Measurements from ENCODE around the gene NLRC5.
"Not testable (repeated sequence)": the region's sequence is repeated elsewhere in the genome, so short reads cannot be mapped to it uniquely, and the experiment has no call there.

Gene NLRC5

GRCh38 chr16:57084257-57084770, 95.0 kb downstream of the NLRC5 start:
- no peak for FAIRE-seq

- FAIRE-seq, result no peak
Observed at GRCh38 chr16:57084996-57085395, 95.6 kb downstream of the NLRC5 start.

DNA sequence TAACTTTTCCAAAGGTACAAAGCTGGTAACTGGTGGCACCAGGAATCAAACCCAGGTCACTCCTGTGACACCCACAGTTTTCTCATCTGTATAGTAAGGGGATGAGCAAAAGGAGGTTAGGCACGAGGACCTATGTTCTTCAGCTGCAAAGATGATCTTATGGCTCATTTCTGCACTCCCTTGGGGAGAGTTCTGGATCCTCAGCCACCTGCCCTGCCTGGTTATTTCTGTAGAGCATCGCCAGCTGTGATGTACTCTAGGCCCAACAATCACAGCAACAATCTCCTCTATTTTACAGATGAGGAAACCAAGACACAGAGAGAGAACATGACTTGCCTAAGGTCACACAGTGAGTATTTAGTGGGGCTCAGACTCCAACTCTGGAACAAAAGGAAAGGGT, 97.6 kb downstream of the NLRC5 start:
- FAIRE-seq, result no peak

DNA sequence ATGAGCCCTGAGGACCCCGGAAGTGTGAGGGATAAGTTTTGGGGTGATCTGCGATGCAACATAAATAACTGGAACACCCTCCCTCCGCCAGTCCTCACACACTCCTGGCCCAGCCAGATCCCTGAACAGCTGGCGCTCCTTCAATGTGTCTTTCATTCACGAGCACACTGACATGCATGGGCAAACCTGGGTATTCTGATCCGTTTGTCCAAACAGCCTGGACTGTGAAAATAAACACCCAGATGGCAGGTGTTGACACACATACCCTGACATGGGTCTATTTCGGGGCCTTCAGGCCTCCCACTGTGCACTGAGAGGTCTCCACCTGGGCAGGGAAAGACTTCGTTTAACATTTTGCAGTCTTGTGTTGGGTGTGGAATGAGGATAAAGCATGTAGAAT, 100.0 kb downstream of the NLRC5 start:
- FAIRE-seq, result no peak

GRCh38 chr16:57091200-57091974, 102.0 kb downstream of the NLRC5 start:
- FAIRE-seq, result no peak

- no peak for FAIRE-seq
Observed at GRCh38 chr16:57091975-57092785, 102.8 kb downstream of the NLRC5 start, which contains the start of gene CPNE2. TSS of gene CPNE2 (plus strand) at chr16:57092583. CDS start at chr16:57110743, 18,160 bp downstream.

DNA sequence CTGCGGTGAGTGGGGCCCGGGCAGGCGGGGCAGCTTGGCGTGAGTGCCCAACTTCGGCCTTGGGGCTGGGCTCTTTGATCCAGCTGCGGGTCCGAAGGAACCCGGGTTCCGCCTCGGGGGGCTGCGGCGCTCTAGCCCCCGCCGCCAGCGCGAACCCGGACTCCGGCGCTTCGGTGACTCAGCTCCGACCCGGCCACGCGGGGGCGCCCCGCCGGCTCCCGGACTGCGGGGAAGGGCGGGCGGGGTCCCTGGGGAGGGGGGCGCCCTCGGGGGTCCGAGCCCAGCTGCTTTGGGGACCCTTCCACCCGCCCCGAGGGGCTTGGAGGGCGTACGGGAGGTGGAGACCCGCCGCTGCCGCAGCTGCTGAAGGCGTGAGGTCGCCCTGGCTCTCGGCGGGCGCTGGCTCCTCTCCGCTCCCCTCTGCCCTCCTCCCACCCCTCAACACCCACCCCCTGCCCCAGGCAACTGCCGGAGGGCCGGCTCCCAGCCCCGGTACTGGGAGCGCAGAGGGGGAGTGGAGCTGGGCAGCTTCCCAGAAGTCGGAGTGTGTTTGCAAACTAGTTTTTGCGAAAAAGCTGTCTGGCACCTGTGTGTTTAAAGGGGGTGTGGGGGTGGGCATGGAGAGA, 103.5 kb downstream of the NLRC5 start:
- FAIRE-seq, result no peak

DNA sequence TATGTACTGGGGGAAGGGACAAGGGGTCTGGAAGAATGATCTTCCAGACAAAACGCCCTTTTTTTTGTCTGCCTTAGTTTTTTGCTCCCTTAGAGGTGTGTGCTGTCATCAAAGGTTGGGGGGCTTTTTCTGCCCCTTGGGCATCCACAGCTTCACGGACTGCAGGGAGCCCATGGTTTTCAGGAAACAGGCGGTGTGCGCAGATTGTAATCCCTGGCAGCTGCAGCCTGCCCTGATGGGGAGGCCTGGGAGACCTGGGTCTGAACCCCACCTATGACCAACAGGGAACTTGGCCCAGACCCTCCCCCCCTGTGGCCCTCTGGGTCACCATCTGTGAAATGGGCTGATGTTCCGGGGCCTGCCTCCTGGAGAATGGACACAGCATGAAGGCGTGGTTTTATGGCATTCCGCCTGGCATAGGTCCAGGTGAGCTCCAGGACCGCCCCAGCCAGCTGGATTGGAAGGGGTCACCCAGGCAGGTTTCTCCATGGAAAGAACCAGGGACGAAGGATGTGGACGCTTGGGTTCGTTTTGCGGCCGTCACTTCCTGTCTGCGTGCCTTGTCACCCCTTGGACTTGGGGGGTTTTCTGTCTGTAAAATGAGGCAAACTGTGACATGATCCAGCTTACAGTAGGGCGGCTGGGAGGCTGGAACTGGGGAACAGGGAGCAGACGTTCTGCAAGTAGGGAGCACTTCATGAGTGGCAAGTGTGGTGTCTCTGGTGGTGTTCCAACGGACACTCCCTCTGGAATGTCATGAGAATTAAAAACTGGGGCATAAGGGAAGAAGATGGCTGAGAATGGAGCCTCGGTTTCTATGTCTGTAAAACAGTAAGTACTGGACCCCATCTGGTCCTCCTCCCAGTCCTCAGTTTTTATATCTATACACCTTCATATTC, 104.6 kb downstream of the NLRC5 start:
- FAIRE-seq, result no peak

GRCh38 chr16:57094911-57095310, 105.6 kb downstream of the NLRC5 start:
- FAIRE-seq, result no peak

- FAIRE-seq, result no peak
Observed at GRCh38 chr16:57096192-57096591, 106.8 kb downstream of the NLRC5 start.

- no peak for FAIRE-seq
Observed at GRCh38 chr16:57096793-57097192, 107.4 kb downstream of the NLRC5 start.

DNA sequence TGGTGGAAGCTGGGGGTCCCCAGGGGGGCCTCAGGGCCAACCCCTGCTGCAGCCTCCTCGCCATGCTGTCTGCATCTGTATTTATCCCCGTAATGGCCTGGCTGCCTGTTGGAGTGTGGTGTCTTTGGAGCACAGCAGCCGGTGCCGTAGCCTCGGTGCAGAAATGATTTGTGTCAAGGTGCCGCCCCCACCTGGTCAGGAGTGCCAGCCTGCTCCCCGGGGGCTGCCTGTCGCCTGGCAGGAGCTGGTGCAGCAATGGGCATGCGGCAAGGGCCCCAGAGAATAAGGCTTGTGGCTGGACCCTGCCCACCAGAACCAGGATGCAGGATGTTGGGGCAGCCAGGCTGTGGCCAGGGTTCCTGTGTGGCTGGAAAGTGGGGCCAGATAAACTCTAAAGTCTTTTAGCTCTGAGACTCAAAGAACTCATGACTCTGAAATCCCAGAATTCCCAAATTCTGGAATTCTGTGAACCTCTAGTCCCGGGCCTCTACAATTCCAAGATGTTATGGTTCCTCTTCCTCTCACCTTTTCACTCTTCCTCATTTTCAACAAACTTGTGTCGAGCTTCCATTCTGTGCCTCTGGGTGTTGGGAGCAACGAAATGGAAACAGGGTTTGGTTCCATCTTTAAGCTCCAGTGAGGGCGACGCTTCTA, 109.0 kb downstream of the NLRC5 start:
- FAIRE-seq, result no peak

- not testable (repeated sequence) for FAIRE-seq
Observed at GRCh38 chr16:57099965-57100364, 110.6 kb downstream of the NLRC5 start.

DNA sequence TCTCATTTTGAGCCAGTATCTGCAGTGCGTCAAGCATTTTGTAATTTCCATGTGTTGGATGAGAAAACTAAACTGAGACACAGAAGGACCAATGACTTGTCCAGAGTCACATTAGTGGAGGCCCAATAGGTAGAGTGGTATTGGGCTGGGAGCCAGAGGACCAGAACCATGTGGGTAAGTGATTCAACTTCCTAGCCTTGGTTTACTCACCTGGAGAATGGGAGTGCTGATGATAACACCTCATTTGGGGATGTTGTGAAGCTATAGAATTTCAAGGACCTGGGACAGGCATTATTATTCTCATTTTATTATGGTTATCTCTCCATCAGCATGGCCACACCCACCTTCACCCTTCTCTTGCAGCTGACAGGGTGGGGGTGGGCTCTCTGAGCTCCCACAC, 111.1 kb downstream of the NLRC5 start:
- no peak for FAIRE-seq

GRCh38 chr16:57102888-57103851, 113.8 kb downstream of the NLRC5 start:
- no peak for FAIRE-seq

DNA sequence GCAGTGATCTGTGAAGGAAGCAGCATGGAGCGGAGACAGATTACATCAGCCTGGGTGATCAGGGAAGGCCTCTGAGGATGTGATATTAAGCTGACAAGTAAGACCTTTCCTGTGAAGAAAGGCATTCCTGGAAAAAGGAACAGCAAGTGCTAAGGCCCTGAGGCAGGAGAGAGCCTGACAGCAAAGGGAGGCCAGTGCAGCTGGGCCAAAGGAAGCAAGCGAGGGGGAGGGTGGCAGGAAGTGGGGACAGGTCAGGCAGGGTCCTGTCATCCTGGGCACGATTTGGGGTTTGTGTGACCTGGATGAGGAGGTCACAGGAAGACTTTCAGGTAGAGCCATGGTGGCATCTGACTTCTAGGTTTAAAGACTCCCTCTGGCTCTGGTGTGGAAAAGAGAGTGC, 115.3 kb downstream of the NLRC5 start:
- no peak for FAIRE-seq

DNA sequence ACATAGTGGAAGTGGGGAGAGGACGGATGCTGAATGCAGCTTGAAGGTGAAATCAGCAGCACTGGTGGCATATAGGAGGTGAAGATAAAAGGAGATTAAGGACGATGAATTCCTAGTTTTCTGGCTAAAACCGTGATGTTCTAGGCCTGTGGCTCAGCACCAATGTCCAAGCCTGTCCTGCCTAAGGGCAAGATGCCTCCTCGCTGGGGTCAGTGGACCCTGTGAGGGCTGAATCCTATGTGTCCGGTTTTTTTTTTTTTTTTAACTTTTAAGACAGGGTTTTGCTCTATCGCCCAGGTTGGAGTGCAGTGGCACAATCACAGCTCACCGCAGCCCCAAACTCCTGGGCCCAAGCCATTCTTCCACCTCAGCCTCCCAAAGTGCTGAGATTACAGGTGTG, 115.8 kb downstream of the NLRC5 start:
- no peak for FAIRE-seq

- FAIRE-seq, result no peak
Observed at GRCh38 chr16:57106767-57107166, 117.4 kb downstream of the NLRC5 start.

DNA sequence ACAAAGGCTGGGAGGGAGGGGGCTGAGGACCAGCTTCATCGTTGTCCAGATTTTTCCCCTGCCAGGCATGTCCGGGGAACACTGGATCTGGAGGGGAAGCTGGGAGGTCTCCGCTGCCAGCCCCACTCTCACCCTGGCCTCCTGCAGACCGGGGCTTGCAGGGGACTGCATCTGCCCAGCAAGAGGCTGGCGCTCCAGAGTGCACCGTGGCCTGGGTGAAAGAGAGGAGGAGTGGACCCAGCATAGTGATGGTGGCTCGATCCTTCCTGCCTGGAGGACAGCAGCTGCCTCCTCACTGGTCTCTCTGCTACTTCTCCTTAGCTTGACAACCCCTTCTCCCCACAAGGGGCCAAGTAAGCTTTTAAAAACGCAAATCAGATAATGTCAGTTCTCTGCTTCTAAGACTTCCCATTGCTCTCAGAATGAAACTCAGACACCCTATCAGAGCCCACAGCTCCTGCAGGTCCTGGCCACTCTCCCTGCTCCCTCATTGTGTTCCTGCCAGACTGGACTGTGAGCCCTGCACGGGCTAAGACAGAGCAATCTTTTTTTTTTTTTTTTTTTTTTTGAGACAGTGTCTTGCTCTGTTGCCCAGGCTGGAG, 118.1 kb downstream of the NLRC5 start:
- FAIRE-seq, result no peak

- FAIRE-seq, result no peak
Observed at GRCh38 chr16:57108432-57108831, 119.1 kb downstream of the NLRC5 start.
